ENCODE results near the gene AHDC1. TPM values are rescaled to one million over a fixed set of nuclear protein-coding genes. Genes with fewer than 3 reads are reported as not detected.
A peak's percentile ranks its signal among the peaks of the same experiment; 100 is the strongest.

AHDC1 gene
- total RNA-seq, 5 donors from 2014 or later (not counting 1 experiment from before 2014, with no cell fraction given) = 21.9 to 26.4 (median 23.1) TPM

DNA sequence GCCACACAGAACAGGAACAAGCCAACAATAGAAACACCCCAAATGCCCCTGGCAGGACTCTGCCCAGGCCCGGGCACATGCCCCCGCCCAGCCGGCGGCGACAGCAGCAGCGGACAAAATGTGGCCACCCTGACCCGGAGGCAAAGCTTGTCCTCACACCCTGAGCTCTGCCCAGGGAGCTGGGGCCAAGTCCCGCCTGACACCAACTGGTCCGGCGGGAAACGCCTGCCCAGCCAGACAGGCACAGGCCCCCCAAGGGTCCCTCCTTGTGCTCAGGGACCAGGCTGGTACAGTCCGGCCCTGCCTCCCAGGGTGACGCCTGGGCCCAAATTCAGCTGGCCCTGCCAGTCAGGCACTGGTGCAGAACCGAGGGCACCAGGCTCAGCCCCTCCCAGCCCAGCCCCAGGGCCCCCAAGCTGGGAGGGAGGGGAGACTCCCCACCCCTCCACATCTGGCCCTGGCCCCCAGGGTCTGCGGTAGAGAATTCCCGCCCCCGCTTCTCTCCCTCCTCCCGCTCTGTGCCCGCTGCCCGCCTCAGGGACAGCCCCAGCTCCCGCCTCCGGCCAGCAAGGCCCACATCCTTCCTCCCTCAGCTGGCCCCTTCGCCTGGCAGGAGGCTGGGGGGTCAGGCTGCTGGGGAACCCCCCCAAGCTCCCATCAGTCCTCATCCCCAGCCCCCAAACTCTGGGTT is 2.0 kb downstream of the AHDC1 start:
- no peaks in the 10 kb centered on the region for H3K36me3 ChIP-seq (ENCODE audit: control insufficient read depth in 2 of 2, extremely low read depth in 1 of 2, insufficient read depth in 1 of 2, low read length in 1 of 2)
- DNase-seq (no peak), ATAC-seq (replicated peaks in 1 of 4) (no peak)
- Mint-ChIP-seq H3K4me1 (peaks cover 46 to 63% (median 51%) of the 10 kb centered on the region in 3 donors), H3K27me3 (no peaks in the 10 kb centered on the region), H3K9me3 (no peaks in the 10 kb centered on the region), H3K27ac (peak overlapping the region; percentile 69 to 75), H3K36me3 (no peaks in the 10 kb centered on the region), H3K4me3 (peak overlapping the region; percentile 78 to 91 (median 80))
- H3K9me3 ChIP-seq = no peaks in the 10 kb centered on the region
- ChIA-PET POLR2A (no interaction called here), CTCF (interaction anchor here in 1 of 2 donors (0.6 to 1.0 kb wide), 3 partner anchors 166 to 1626 kb away, joined by 3 to 5 read pairs (median 3); no protein-coding TSS in a partner anchor)
- H3K27ac ChIP-seq (ENCODE audit: low read length) = peak overlapping the region; percentile 23
- 67% methylated on average over 19 of the region's 23 CpGs for WGBS (ENCODE audit: insufficient coverage)
- H3K27me3 ChIP-seq (replicated peaks in 1 of 2; ENCODE audit: control insufficient read depth in 2 of 2, extremely low read depth in 1 of 2, insufficient read depth in 2 of 2, low read length in 1 of 2) = no peaks in the 10 kb centered on the region
- peaks cover 39 to 76% of the 10 kb centered on the region in 2 experiments for H3K4me1 ChIP-seq (ENCODE audit: control insufficient read depth in 1 of 2, extremely low read depth in 1 of 2, insufficient read depth in 2 of 2, low read length in 2 of 2)
- H3K4me3 ChIP-seq (ENCODE audit: control insufficient read depth in 1 of 2, extremely low read depth in 1 of 2, low read length in 1 of 2) = peak overlapping the region; percentile 41 to 57

DNA sequence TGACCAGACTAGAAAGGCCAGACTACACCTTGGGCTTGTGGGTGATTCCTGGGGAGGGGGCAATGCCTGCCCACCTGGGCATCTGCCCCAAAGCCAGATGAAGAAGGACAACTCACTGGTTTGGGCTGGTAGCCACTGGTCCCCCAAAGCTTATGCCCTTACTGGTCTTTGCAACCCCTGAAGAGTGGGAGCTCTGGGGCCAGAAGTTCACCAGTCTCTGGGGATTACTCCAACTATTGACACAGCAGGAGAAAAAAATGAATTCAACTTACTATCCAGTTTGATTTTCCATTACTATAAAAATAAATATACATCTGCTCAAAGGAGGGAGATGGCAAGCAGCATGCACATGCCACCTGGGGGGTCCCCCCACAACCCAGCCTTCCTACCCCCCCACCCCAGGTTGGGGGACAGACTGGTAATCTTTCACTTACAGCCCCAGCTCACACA is 2.6 kb downstream of the AHDC1 start:
- CTCF ChIA-PET = interaction anchor here in 1 of 2 donors (0.6 to 1.9 kb wide), 3 partner anchors 61 to 1627 kb away, joined by 3 to 14 read pairs (median 5); no protein-coding TSS in a partner anchor
- Histone ChIP-seq H3K9me3 (no peaks in the 10 kb centered on the region), H3K27me3 (replicated peaks in 1 of 2; ENCODE audit: control insufficient read depth in 2 of 2, extremely low read depth in 1 of 2, insufficient read depth in 2 of 2, low read length in 1 of 2) (no peaks in the 10 kb centered on the region), H3K27ac (ENCODE audit: low read length) (peak overlapping the region; percentile 18), H3K4me3 (ENCODE audit: control insufficient read depth in 1 of 2, extremely low read depth in 1 of 2, low read length in 1 of 2) (no peak overlapping the region), H3K4me1 (ENCODE audit: control insufficient read depth in 1 of 2, extremely low read depth in 1 of 2, insufficient read depth in 2 of 2, low read length in 2 of 2) (peaks cover 44 to 76% of the 10 kb centered on the region in 2 experiments), H3K36me3 (ENCODE audit: control insufficient read depth in 2 of 2, extremely low read depth in 1 of 2, insufficient read depth in 1 of 2, low read length in 1 of 2) (no peaks in the 10 kb centered on the region)
- Mint-ChIP-seq H3K4me3 (peak overlapping the region; percentile 49 to 91 (median 59)), H3K27ac (peak overlapping the region; percentile 31 to 61), H3K27me3 (no peaks in the 10 kb centered on the region), H3K9me3 (no peaks in the 10 kb centered on the region), H3K4me1 (peaks cover 40 to 57% (median 45%) of the 10 kb centered on the region in 3 donors), H3K36me3 (no peaks in the 10 kb centered on the region)
- ATAC-seq (replicated peaks in 1 of 4) = no peak
- POLR2A ChIA-PET = no interaction called here
- no peak for DNase-seq

- ChIA-PET CTCF (interaction anchor here (0.6 to 1.9 kb wide), 6 partner anchors 44 to 446 kb away, joined by 3 to 14 read pairs (median 6); partner anchors contain the start of gene SLC9A1 (in 1 of the 2)), POLR2A (interaction anchor here (0.6 kb wide), 4 partner anchors 34 to 239 kb away, joined by 4 to 9 read pairs (median 7); no protein-coding TSS in a partner anchor)
- Histone ChIP-seq H3K4me1 (ENCODE audit: control insufficient read depth in 1 of 2, extremely low read depth in 1 of 2, insufficient read depth in 2 of 2, low read length in 2 of 2) (peaks cover 50 to 77% of the 10 kb centered on the region in 2 experiments), H3K27ac (ENCODE audit: low read length) (no peak overlapping the region), H3K9me3 (no peaks in the 10 kb centered on the region), H3K36me3 (ENCODE audit: control insufficient read depth in 2 of 2, extremely low read depth in 1 of 2, insufficient read depth in 1 of 2, low read length in 1 of 2) (no peaks in the 10 kb centered on the region), H3K4me3 (ENCODE audit: control insufficient read depth in 1 of 2, extremely low read depth in 1 of 2, low read length in 1 of 2) (no peak overlapping the region), H3K27me3 (replicated peaks in 1 of 2; ENCODE audit: control insufficient read depth in 2 of 2, extremely low read depth in 1 of 2, insufficient read depth in 2 of 2, low read length in 1 of 2) (no peaks in the 10 kb centered on the region)
- no peaks in the 10 kb centered on the region for H3K9me3 Mint-ChIP-seq
- ATAC-seq (replicated peaks in 1 of 4) (no peak), DNase-seq (no peak)
- peak overlapping the region in 1 of 2 donors; percentile 31 for H3K27ac Mint-ChIP-seq
- H3K4me1 Mint-ChIP-seq = peaks cover 36 to 51% (median 38%) of the 10 kb centered on the region in 3 donors
- no peaks in the 10 kb centered on the region for H3K27me3 Mint-ChIP-seq
- 68% methylated on average over 3 of the region's 3 CpGs for WGBS (ENCODE audit: insufficient coverage)
- H3K36me3 Mint-ChIP-seq = no peaks in the 10 kb centered on the region
- H3K4me3 Mint-ChIP-seq = peak overlapping the region in 2 of 3 donors; percentile 49 to 91
Observed at GRCh38 chr1:27600498-27601175, 3.3 kb downstream of the AHDC1 start.

DNA sequence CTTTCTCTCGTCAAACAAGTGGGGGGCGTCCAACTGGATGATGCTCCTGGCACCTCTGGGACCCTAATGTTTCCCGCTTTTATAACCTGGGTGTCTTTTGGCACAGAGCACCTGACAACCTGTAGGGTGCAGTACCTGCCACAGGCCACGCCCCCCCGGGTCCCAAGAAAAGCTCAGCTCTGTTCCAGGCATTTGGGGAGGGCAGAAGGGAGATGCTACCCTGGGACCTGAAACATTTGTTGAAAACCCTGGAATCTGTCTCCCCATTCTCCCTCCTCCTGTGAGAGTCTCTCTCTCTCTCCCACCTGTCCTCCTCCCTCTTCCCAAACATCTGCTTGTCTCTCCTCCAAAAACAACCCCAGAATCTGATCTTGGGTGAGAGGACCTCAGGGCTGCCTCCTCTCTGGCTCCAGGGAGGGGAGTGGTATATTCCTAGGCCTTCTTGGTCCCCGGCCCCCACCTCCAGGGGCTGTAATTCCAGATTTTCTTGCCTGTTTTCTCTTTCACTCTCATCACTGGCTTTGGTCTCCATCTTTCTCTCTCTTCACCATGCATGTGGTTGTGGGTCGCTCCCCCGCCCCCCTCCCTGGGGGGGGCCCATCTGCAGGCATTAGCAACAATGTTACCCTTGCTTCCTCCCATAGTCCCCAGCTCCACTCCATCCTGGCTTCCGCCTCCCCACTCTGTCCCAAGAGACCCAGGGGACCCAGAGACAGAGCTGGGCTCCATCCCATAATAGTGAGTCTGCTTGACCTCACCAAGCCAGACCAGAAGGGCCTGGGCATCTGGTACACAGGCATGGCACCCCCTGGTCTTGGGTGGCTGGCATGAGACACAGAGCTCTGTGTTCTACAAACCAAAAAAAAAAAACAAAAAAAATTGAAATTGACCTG is 4.1 kb downstream of the AHDC1 start:
- H3K27me3 Mint-ChIP-seq = no peaks in the 10 kb centered on the region
- WGBS (ENCODE audit: insufficient coverage) = 46% methylated on average over 3 of the region's 9 CpGs
- H3K4me3 Mint-ChIP-seq = peak overlapping the region in 1 of 3 donors; percentile 44
- Histone ChIP-seq H3K4me3 (ENCODE audit: control insufficient read depth in 1 of 2, extremely low read depth in 1 of 2, low read length in 1 of 2) (no peak overlapping the region), H3K9me3 (no peaks in the 10 kb centered on the region), H3K36me3 (ENCODE audit: control insufficient read depth in 2 of 2, extremely low read depth in 1 of 2, insufficient read depth in 1 of 2, low read length in 1 of 2) (no peaks in the 10 kb centered on the region), H3K27me3 (replicated peaks in 1 of 2; ENCODE audit: control insufficient read depth in 2 of 2, extremely low read depth in 1 of 2, insufficient read depth in 2 of 2, low read length in 1 of 2) (no peaks in the 10 kb centered on the region), H3K4me1 (ENCODE audit: control insufficient read depth in 1 of 2, extremely low read depth in 1 of 2, insufficient read depth in 2 of 2, low read length in 2 of 2) (peaks cover 56 to 84% of the 10 kb centered on the region in 2 experiments), H3K27ac (ENCODE audit: low read length) (no peak overlapping the region)
- ATAC-seq (replicated peaks in 1 of 4) = no peak
- ChIA-PET POLR2A (interaction anchor here (0.6 kb wide), 5 partner anchors 33 to 238 kb away, joined by 4 to 9 read pairs (median 5); no protein-coding TSS in a partner anchor), CTCF (interaction anchor here (0.6 to 1.9 kb wide), 4 partner anchors 43 to 445 kb away, joined by 3 to 14 read pairs (median 8); partner anchors contain the start of gene SLC9A1 (in 1 of the 2))
- DNase-seq = peak in 1 of 35 experiments; percentile 29
- no peaks in the 10 kb centered on the region for H3K36me3 Mint-ChIP-seq
- no peaks in the 10 kb centered on the region for H3K9me3 Mint-ChIP-seq
- no peak overlapping the region for H3K27ac Mint-ChIP-seq
- peaks cover 31 to 49% (median 36%) of the 10 kb centered on the region in 3 donors for H3K4me1 Mint-ChIP-seq

DNA sequence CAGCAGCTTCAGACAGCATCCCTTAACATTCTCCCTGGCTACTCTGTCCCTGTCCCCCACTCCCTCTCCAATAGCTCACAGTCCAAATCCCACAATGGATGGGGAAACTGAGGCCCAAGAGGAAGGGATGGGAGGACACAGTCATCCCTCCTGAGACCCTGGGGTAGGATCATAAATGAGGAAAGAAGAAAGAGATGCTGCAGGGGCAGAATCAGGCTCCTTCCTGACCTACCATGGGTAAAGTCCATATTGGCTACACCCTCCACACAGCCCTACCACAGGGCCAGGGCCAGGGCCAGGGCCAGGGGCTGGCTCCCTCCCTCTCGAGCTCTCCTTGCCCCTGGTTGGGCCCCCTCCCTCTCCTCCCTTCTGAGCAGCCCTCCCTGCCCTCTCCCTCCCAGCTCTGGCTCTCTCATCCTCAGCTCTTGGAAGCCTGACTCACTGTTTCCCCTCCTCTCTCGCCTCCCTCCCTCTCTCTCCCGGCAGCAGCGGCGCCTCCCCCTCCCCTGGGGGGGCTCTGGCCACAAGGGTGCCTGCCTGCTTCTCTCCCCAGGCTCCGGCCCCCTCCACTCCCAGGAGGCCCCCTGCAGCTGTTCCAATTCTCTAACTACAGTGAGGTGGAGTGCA is 4.9 kb downstream of the AHDC1 start:
- ChIA-PET CTCF (interaction anchor here in 1 of 2 donors (0.6 kb wide), 1 partner anchor 42 kb away, joined by 3 read pairs; no protein-coding TSS in a partner anchor), POLR2A (interaction anchor here in 1 of 2 donors (0.6 kb wide), 1 partner anchor 73 kb away, joined by 4 read pairs; no protein-coding TSS in a partner anchor)
- Histone ChIP-seq H3K36me3 (ENCODE audit: control insufficient read depth in 2 of 2, extremely low read depth in 1 of 2, insufficient read depth in 1 of 2, low read length in 1 of 2) (peaks cover 0 to 3% of the 10 kb centered on the region in 2 donors), H3K4me1 (ENCODE audit: control insufficient read depth in 1 of 2, extremely low read depth in 1 of 2, insufficient read depth in 2 of 2, low read length in 2 of 2) (peaks cover 56 to 85% of the 10 kb centered on the region in 2 experiments), H3K27ac (ENCODE audit: low read length) (no peak overlapping the region), H3K4me3 (ENCODE audit: control insufficient read depth in 1 of 2, extremely low read depth in 1 of 2, low read length in 1 of 2) (no peak overlapping the region), H3K9me3 (no peaks in the 10 kb centered on the region), H3K27me3 (replicated peaks in 1 of 2; ENCODE audit: control insufficient read depth in 2 of 2, extremely low read depth in 1 of 2, insufficient read depth in 2 of 2, low read length in 1 of 2) (no peaks in the 10 kb centered on the region)
- Mint-ChIP-seq H3K4me1 (peaks cover 31 to 49% (median 36%) of the 10 kb centered on the region in 3 donors), H3K9me3 (no peaks in the 10 kb centered on the region), H3K27ac (peak overlapping the region in 1 of 2 donors; percentile 71), H3K27me3 (no peaks in the 10 kb centered on the region), H3K36me3 (no peaks in the 10 kb centered on the region), H3K4me3 (peak overlapping the region in 1 of 3 donors; percentile 44)
- DNase-seq = peak in 1 of 35 experiments; percentile 37
- no peak for ATAC-seq (replicated peaks in 1 of 4)
- WGBS (ENCODE audit: insufficient coverage) = 8% methylated on average over 5 of the region's 6 CpGs

Data from T-cell (primary cell).